GM23338 (cell line): ENCODE data around the gene RNLS. TPM values are rescaled to one million over a fixed set of nuclear protein-coding genes. Genes with fewer than 3 reads are reported as not detected.

ENCODE experiments used
- ATAC-seq: fragments of 200-7000 bp; cut with Tn5 transposase; 3 replicates; pipeline ENCODE4 v1.9.1; 2020
- DNase-seq: peaks from one replicate; pipeline ENCODE4 v3.0.0-alpha.2; 2015; ENCODE audit warnings: low spot score
- H2AFZ ChIP-seq: fragments of 200-600 bp; sonication (generic); 2 replicates; pipeline ENCODE4 v1.8.0; 2016; ENCODE audit warnings: antibody characterized with exemption, mild to moderate bottlenecking, moderate library complexity
- H3F3A ChIP-seq: fragments of 200-600 bp; sonication (generic); replicated peaks from 2 replicates; pipeline ENCODE4 v1.8.0; 2017; ENCODE audit warnings: antibody characterized with exemption, mixed run types, low read depth
- H3K27ac ChIP-seq: fragments of 200-600 bp; sonication (generic); 2 replicates; pipeline ENCODE4 v1.6.1; 2016; ENCODE audit warnings: low read depth
- H3K27me3 ChIP-seq: fragments of 200-600 bp; sonication (generic); 2 replicates; pipeline ENCODE4 v1.8.0; 2016; ENCODE audit warnings: mild to moderate bottlenecking, mixed run types, moderate library complexity; ENCODE audit not compliant: insufficient read depth
- H3K36me3 ChIP-seq: fragments of 200-600 bp; sonication (generic); 2 replicates; pipeline ENCODE4 v1.8.0; 2016; ENCODE audit warnings: mild to moderate bottlenecking; ENCODE audit not compliant: insufficient read depth
- H3K4me1 ChIP-seq: fragments of 200-600 bp; sonication (generic); 2 replicates; pipeline ENCODE4 v1.8.0; 2016; ENCODE audit warnings: mild to moderate bottlenecking, moderate library complexity; ENCODE audit not compliant: insufficient read depth
- H3K4me2 ChIP-seq: fragments of 200-600 bp; sonication (generic); 2 replicates; pipeline ENCODE4 v1.7.1; 2017; ENCODE audit warnings: mixed run types
- H3K4me3 ChIP-seq: fragments of 200-600 bp; sonication (generic); 2 replicates; pipeline ENCODE4 v1.6.1; 2016; ENCODE audit warnings: mixed run types
- H3K79me2 ChIP-seq: fragments of 200-600 bp; sonication (generic); replicated peaks from 2 replicates; pipeline ENCODE4 v1.8.0; 2017; ENCODE audit warnings: mild to moderate bottlenecking; ENCODE audit not compliant: insufficient read depth
- H3K9me2 ChIP-seq: fragments of 200-600 bp; sonication (generic); 2 replicates; pipeline ENCODE4 v1.8.0; 2017; ENCODE audit not compliant: insufficient read depth
- H4K20me1 ChIP-seq: fragments of 200-600 bp; sonication (generic); replicated peaks from 2 replicates; pipeline ENCODE4 v1.8.0; 2017; ENCODE audit warnings: mild to moderate bottlenecking; ENCODE audit not compliant: insufficient read depth
- H3K27ac Mint-ChIP-seq: 2 replicates; pipeline ENCODE4 v1.8.0; 2020; ENCODE audit warnings: inconsistent platforms, mild to moderate bottlenecking, moderate library complexity, mixed read lengths
- H3K27me3 Mint-ChIP-seq: 3 replicates; pipeline ENCODE4 v1.8.0; 2022; ENCODE audit warnings: low read depth, mild to moderate bottlenecking, moderate library complexity, mixed read lengths, inconsistent platforms; ENCODE audit not compliant: insufficient read depth, poor library complexity
- H3K36me3 Mint-ChIP-seq: 3 replicates; pipeline ENCODE4 v1.8.0; 2021; ENCODE audit warnings: low read depth, mild to moderate bottlenecking, inconsistent platforms, moderate library complexity, mixed read lengths
- H3K4me1 Mint-ChIP-seq: 3 replicates; pipeline ENCODE4 v1.8.0; 2020; ENCODE audit warnings: mild to moderate bottlenecking, inconsistent platforms, mixed read lengths
- H3K4me3 Mint-ChIP-seq: 3 replicates; pipeline ENCODE4 v1.8.0; 2021; ENCODE audit warnings: moderate library complexity, mild to moderate bottlenecking, inconsistent platforms, mixed read lengths
- H3K9me3 Mint-ChIP-seq: 3 replicates; pipeline ENCODE4 v1.8.0; 2020; ENCODE audit warnings: moderate library complexity, mild to moderate bottlenecking, inconsistent platforms, mixed read lengths
- CREB1 ChIP-seq: fragments of 250-450 bp; sonication (Bioruptor Pico); IDR thresholded peaks from 2 replicates; pipeline ENCODE4 v1.5.0; 2020; ENCODE audit warnings: low read depth, mild to moderate bottlenecking, moderate library complexity
- CTCF ChIP-seq, 2 experiments: fragments of 200-600 bp in 1 of 2; sonication (generic) in 1 of 2; conservative IDR thresholded peaks; 2 replicates each; pipeline versions ENCODE4 v1.5.1 to v1.6.1; 2016 to 2017; ENCODE audit warnings: antibody characterized with exemption in 2 of 2, low read depth in 2 of 2, mild to moderate bottlenecking in 2 of 2, moderate library complexity in 1 of 2
- ETS1 ChIP-seq: IDR thresholded peaks from 2 replicates; pipeline ENCODE4 v1.6.1; 2016; ENCODE audit warnings: antibody characterized with exemption
- EZH2 ChIP-seq: fragments of 200-600 bp; sonication (generic); IDR thresholded peaks from one replicate; pipeline ENCODE4 v1.8.0; 2017; ENCODE audit warnings: antibody characterized with exemption, mild to moderate bottlenecking, low read depth; ENCODE audit not compliant: unreplicated experiment
- EZH2phosphoT487 ChIP-seq: fragments of 200-600 bp; sonication (generic); IDR thresholded peaks from one replicate; pipeline ENCODE4 v1.8.1; 2018; ENCODE audit warnings: antibody characterized with exemption; ENCODE audit not compliant: unreplicated experiment
- JUNB ChIP-seq: IDR thresholded peaks from one replicate; pipeline ENCODE4 v1.6.1; 2016; ENCODE audit warnings: antibody characterized with exemption; ENCODE audit not compliant: unreplicated experiment
- NANOG ChIP-seq: IDR thresholded peaks from 2 replicates; pipeline ENCODE4 v1.6.1; 2016; ENCODE audit warnings: antibody characterized with exemption, borderline replicate concordance
- POLR2AphosphoS5 ChIP-seq: IDR thresholded peaks from 2 replicates; pipeline ENCODE4 v1.6.1; 2016; ENCODE audit warnings: antibody characterized with exemption, low read depth
- REST ChIP-seq: IDR thresholded peaks from one replicate; pipeline ENCODE4 v1.6.1; 2018; ENCODE audit warnings: antibody characterized with exemption; ENCODE audit not compliant: unreplicated experiment
- STAT1 ChIP-seq: IDR thresholded peaks from one replicate; pipeline ENCODE4 v1.6.1; 2016; ENCODE audit warnings: antibody characterized with exemption; ENCODE audit not compliant: unreplicated experiment
- ZNF114 ChIP-seq: fragments of 250-450 bp; sonication (Bioruptor Pico); IDR thresholded peaks from 2 replicates; pipeline ENCODE4 v1.5.0; 2020; ENCODE audit warnings: mild to moderate bottlenecking, moderate library complexity
- ZNF331 ChIP-seq: fragments of 250-450 bp; sonication (Bioruptor Pico); IDR thresholded peaks from 2 replicates; pipeline ENCODE4 v1.5.0; 2020; ENCODE audit warnings: low read depth, mild to moderate bottlenecking, moderate library complexity
- ZNF462 ChIP-seq: fragments of 250-450 bp; sonication (Bioruptor Pico); IDR thresholded peaks from 2 replicates; pipeline ENCODE4 v1.5.0; 2020; ENCODE audit warnings: mild to moderate bottlenecking, moderate library complexity
- polyA plus RNA-seq: library from polyadenylated mRNA; unstranded; fragments of >200 nt; fragmentation: Nextera tagmentation; extraction: Ambion mirVana; gene quantifications from 2 replicates; pipeline ENCODE4 v1.2.1, GENCODE V29; 2016
- total RNA-seq: library from RNA; depleted of rRNA; stranded (reverse); fragments of >200 nt; shearing (Covaris generic); gene quantifications from 2 replicates; pipeline ENCODE4 v1.2.3, GENCODE V29; 2014

The RNLS gene
- total and polyA plus RNA-seq, 2 experiments from 2014 or later, result 8.8 to 15.2 TPM

- Histone ChIP-seq H3K9me2 (0 out of 2 replicates have a peak, but pooled peaks cover 4% of the 10 kb centered on the region), H3K4me3 (no peak overlapping the region), H4K20me1 (no peaks in the 10 kb centered on the region), H3K4me1 (no peaks in the 10 kb centered on the region), H3K27me3 (no peaks in the 10 kb centered on the region), H3K27ac (no peak overlapping the region), H3K4me2 (no peak overlapping the region), H2AFZ (no peak overlapping the region), H3K36me3 (no peaks in the 10 kb centered on the region), H3F3A (no peaks in the 10 kb centered on the region), H3K79me2 (no peaks in the 10 kb centered on the region)
- Mint-ChIP-seq H3K27me3 (no peaks in the 10 kb centered on the region), H3K27ac (no peak overlapping the region; the same call in 1 of the 2 replicates), H3K4me1 (peaks cover 5% of the 10 kb centered on the region; the same call in 2 of the 3 replicates), H3K36me3 (no peaks in the 10 kb centered on the region), H3K4me3 (no peak overlapping the region), H3K9me3 (no peaks in the 10 kb centered on the region; the same call in 1 of the 3 replicates)
- DNase-seq (no peak), ATAC-seq (no peak)
- TF ChIP-seq CREB1 (no peak), ETS1 (no peak), EZH2phosphoT487 (no peak), EZH2 (no peak), CTCF (conservative IDR thresholded peaks at IDR 0.05; ENCODE audit: low read depth in 2 of 2) (no peak), ZNF462 (CRISPR knock-in tag) (no peak), JUNB (no peak), NANOG (no peak), POLR2AphosphoS5 (no peak), REST (no peak), ZNF114 (CRISPR knock-in tag) (no peak), ZNF331 (CRISPR knock-in tag) (no peak), STAT1 (no peak)
Observed at GRCh38 chr10:88226071-88226659, 357.0 kb downstream of the RNLS start.
